IMR-90 (cell line): ENCODE data around the gene SSBP3. TPM values are rescaled to one million over a fixed set of nuclear protein-coding genes. Genes with fewer than 3 reads are reported as not detected.

Experiments used
- ATAC-seq: fragments of 200-7000 bp; cut with Tn5 transposase; 2 replicates; pipeline ENCODE4 v1.9.1; 2020; ENCODE audit warnings: low read depth, mild to moderate bottlenecking, moderate library complexity
- BruUV-seq: library from RNA; stranded (reverse); fragments of 400-500 nt; replicated peaks from 2 replicates; lab custom pipeline; 2021; lab: Mats Ljungman, UMichigan
- CTCF ChIA-PET: fragments of 300-600 bp; formaldehyde crosslinking; extraction: SDS; loops from one replicate; lab custom pipeline; 2021; ENCODE audit warnings: antibody characterized with exemption; lab: Yijun Ruan, JAX
- POLR2A ChIA-PET: fragments of 300-600 bp; sonication (Branson Sonifier 250); formaldehyde crosslinking; loops from one replicate; lab custom pipeline; 2022; ENCODE audit warnings: antibody characterized with exemption; ENCODE audit not compliant: unreplicated experiment; lab: Charles Lee
- DNase-seq: peaks from one replicate; pipeline ENCODE4 v3.0.0; 2013
- H2AFZ ChIP-seq: replicated peaks from 2 replicates; pipeline ENCODE3; 2013; ENCODE audit warnings: low read length, mild to moderate bottlenecking; ENCODE audit not compliant: poor library complexity
- H2AK5ac ChIP-seq: 2 replicates; pipeline ENCODE4 v1.6.1; 2013; ENCODE audit warnings: low read depth, low read length, inconsistent platforms
- H2AK9ac ChIP-seq: replicated peaks from 2 replicates; pipeline ENCODE3; 2013; ENCODE audit warnings: mild to moderate bottlenecking, low read depth, low read length, moderate library complexity; ENCODE audit not compliant: poor library complexity
- H2BK120ac ChIP-seq: 2 replicates; pipeline ENCODE4 v1.6.1; 2013; ENCODE audit warnings: low read depth, low read length, inconsistent platforms
- H2BK15ac ChIP-seq: 3 replicates; pipeline ENCODE4 v1.6.1; 2013; ENCODE audit warnings: low read depth, low read length, inconsistent platforms
- H2BK20ac ChIP-seq: 2 replicates; pipeline ENCODE4 v1.6.1; 2013; ENCODE audit warnings: low read depth, mild to moderate bottlenecking, inconsistent platforms, low read length, moderate library complexity
- H2BK5ac ChIP-seq: 2 replicates; pipeline ENCODE4 v1.6.1; 2013; ENCODE audit warnings: mild to moderate bottlenecking, low read depth, low read length, inconsistent platforms; ENCODE audit not compliant: poor library complexity, severe bottlenecking
- H3K14ac ChIP-seq: replicated peaks from 2 replicates; pipeline ENCODE4 v1.6.1; 2013; ENCODE audit warnings: low read depth, low read length, inconsistent platforms
- H3K18ac ChIP-seq: 2 replicates; pipeline ENCODE4 v1.6.1; 2013; ENCODE audit warnings: low read depth, low read length, control low read depth
- H3K23ac ChIP-seq: 2 replicates; pipeline ENCODE4 v1.6.1; 2013; ENCODE audit warnings: low read depth, low read length, inconsistent platforms
- H3K27ac ChIP-seq: 2 replicates; pipeline ENCODE4 v1.5.1; 2013; ENCODE audit warnings: mild to moderate bottlenecking, control low read depth, low read length; ENCODE audit not compliant: insufficient read depth
- H3K27me3 ChIP-seq: 2 replicates; pipeline ENCODE4 v1.6.1; 2013; ENCODE audit warnings: low read length; ENCODE audit not compliant: control insufficient read depth, insufficient read depth
- H3K36me3 ChIP-seq: 2 replicates; pipeline ENCODE4 v1.6.1; 2013; ENCODE audit warnings: low read length, mixed read lengths; ENCODE audit not compliant: control insufficient read depth, insufficient read depth
- H3K4ac ChIP-seq: 2 replicates; pipeline ENCODE4 v1.6.1; 2013; ENCODE audit warnings: low read depth, low read length, inconsistent platforms
- H3K4me1 ChIP-seq: 2 replicates; pipeline ENCODE4 v1.6.1; 2013; ENCODE audit warnings: low read length, mixed read lengths; ENCODE audit not compliant: control insufficient read depth, insufficient read depth
- H3K4me2 ChIP-seq: 2 replicates; pipeline ENCODE4 v1.6.1; 2013; ENCODE audit warnings: low read depth, mild to moderate bottlenecking, control low read depth, low read length, moderate library complexity
- H3K4me3 ChIP-seq: 2 replicates; pipeline ENCODE4 v1.5.1; 2013; ENCODE audit warnings: low read depth, mild to moderate bottlenecking, control low read depth, low read length, moderate library complexity; ENCODE audit not compliant: insufficient read depth
- H3K56ac ChIP-seq: 2 replicates; pipeline ENCODE4 v1.6.1; 2013; ENCODE audit warnings: low read length, inconsistent platforms; ENCODE audit not compliant: insufficient read depth; ENCODE audit errors: extremely low read depth
- H3K79me1 ChIP-seq, 2 experiments: 2 replicates each; pipeline ENCODE4 v1.6.1; 2013; ENCODE audit warnings: low read length in 2 of 2, inconsistent platforms in 1 of 2, low read depth in 1 of 2
- H3K9ac ChIP-seq: 2 replicates; pipeline ENCODE4 v1.6.1; 2013; ENCODE audit warnings: low read depth, low read length, control low read depth
- H3K9me1 ChIP-seq: 2 replicates; pipeline ENCODE4 v1.6.1; 2013; ENCODE audit warnings: low read length, inconsistent platforms; ENCODE audit not compliant: insufficient read depth
- H3K9me3 ChIP-seq: 2 replicates; pipeline ENCODE4 v1.6.1; 2013; ENCODE audit warnings: low read length; ENCODE audit not compliant: control insufficient read depth, insufficient read depth
- H4K20me1 ChIP-seq: 2 replicates; pipeline ENCODE4 v1.6.1; 2013; ENCODE audit warnings: low read length, inconsistent platforms; ENCODE audit not compliant: insufficient read depth
- H4K5ac ChIP-seq: 2 replicates; pipeline ENCODE4 v1.6.1; 2013; ENCODE audit warnings: mild to moderate bottlenecking, low read depth, low read length, control low read depth
- H4K8ac ChIP-seq, 2 experiments: 2 replicates each; pipeline ENCODE4 v1.6.1; 2013; ENCODE audit warnings: low read depth in 2 of 2, low read length in 2 of 2, control low read depth in 1 of 2, inconsistent platforms in 1 of 2
- H4K91ac ChIP-seq: 2 replicates; pipeline ENCODE4 v1.6.1; 2013; ENCODE audit warnings: low read depth, low read length, inconsistent platforms; ENCODE audit not compliant: insufficient read depth
- BHLHE40 ChIP-seq: fragments of 150-350 bp; IDR thresholded peaks from 2 replicates; pipeline ENCODE4 v1.6.1; 2016; ENCODE audit warnings: mild to moderate bottlenecking, low read depth, low read length
- CEBPB ChIP-seq: IDR thresholded peaks from 2 replicates; pipeline ENCODE4 v1.6.1; 2012; ENCODE audit warnings: low read depth, low read length, improper control_type of control experiment
- CHD1 ChIP-seq: IDR thresholded peaks from 2 replicates; pipeline ENCODE4 v1.6.1; 2012; ENCODE audit warnings: low read depth, low read length, improper control_type of control experiment
- CTCF ChIP-seq: conservative IDR thresholded peaks from 2 replicates; pipeline ENCODE4 v1.5.1; 2012; ENCODE audit warnings: mild to moderate bottlenecking, low read depth, low read length, improper control_type of control experiment
- FOS ChIP-seq: fragments of 150-350 bp; IDR thresholded peaks from 2 replicates; pipeline ENCODE4 v1.6.1; 2016; ENCODE audit warnings: low read depth, low read length
- MAFK ChIP-seq: IDR thresholded peaks from 2 replicates; pipeline ENCODE4 v1.6.1; 2012; ENCODE audit warnings: low read depth, low read length, improper control_type of control experiment
- MAZ ChIP-seq: IDR thresholded peaks from 2 replicates; pipeline ENCODE4 v1.6.1; 2012; ENCODE audit warnings: low read depth, mild to moderate bottlenecking, low read length, improper control_type of control experiment, moderate library complexity, borderline replicate concordance
- MXI1 ChIP-seq: IDR thresholded peaks from 2 replicates; pipeline ENCODE4 v1.6.1; 2012; ENCODE audit warnings: low read depth, mild to moderate bottlenecking, low read length, moderate library complexity, borderline replicate concordance
- NFE2L2 ChIP-seq: fragments of 150-350 bp; IDR thresholded peaks from 2 replicates; pipeline ENCODE4 v1.6.1; 2016; ENCODE audit warnings: low read depth, mild to moderate bottlenecking, low read length
- POLR2A ChIP-seq: IDR thresholded peaks from 2 replicates; pipeline ENCODE4 v1.6.1; 2012; ENCODE audit warnings: mild to moderate bottlenecking, low read depth, low read length
- RAD21 ChIP-seq: IDR thresholded peaks from 2 replicates; pipeline ENCODE4 v1.6.1; 2012; ENCODE audit warnings: low read length, improper control_type of control experiment
- RCOR1 ChIP-seq: IDR thresholded peaks from 2 replicates; pipeline ENCODE4 v1.6.1; 2012; ENCODE audit warnings: mild to moderate bottlenecking, low read length, improper control_type of control experiment; ENCODE audit not compliant: insufficient replicate concordance
- RFX5 ChIP-seq: IDR thresholded peaks from 2 replicates; pipeline ENCODE4 v1.8.0; 2012; ENCODE audit warnings: low read depth, mild to moderate bottlenecking, low read length, moderate library complexity
- SMC3 ChIP-seq: fragments of 150-350 bp; IDR thresholded peaks from 2 replicates; pipeline ENCODE4 v1.6.1; 2016; ENCODE audit warnings: low read depth, mild to moderate bottlenecking, antibody characterized with exemption, low read length, moderate library complexity
- WGBS, 2 experiments: methylation state at CpG; one replicate each; pipeline versions ENCODE4 v1.1.5 to v1.1.7; 2013; ENCODE audit warnings: missing lambda C conversion rate in 2 of 2; ENCODE audit not compliant: insufficient read length in 1 of 2; ENCODE audit errors: extremely low coverage in 2 of 2; 5-methylcytosine and 5-hydroxymethylcytosine counted together
- dilution Hi-C: fragments of 300-500 bp; cut with HindIII; formaldehyde crosslinking; loops from one replicate; pipeline ENCODE4 v1.14.3; 2018; ENCODE audit warnings: low sequenced_read_pairs; ENCODE audit not compliant: unreplicated experiment
- in situ Hi-C: fragments of 300-500 bp; cut with MboI; formaldehyde crosslinking; loops from 3 replicates; pipeline ENCODE4 v1.14.3; 2019; ENCODE audit warnings: low sequenced_read_pairs, inconsistent platforms, mixed read lengths
- intact Hi-C: fragments of 100-400 bp; cut with micrococcal nuclease; formaldehyde crosslinking; loops from 2 replicates; pipeline ENCODE4 v1.10.0; 2022
- polyA plus RNA-seq, 3 experiments: library from polyadenylated mRNA; depleted of rRNA; stranded (reverse); fragments of >200 nt; gene quantifications; 2 replicates each; pipeline ENCODE4 v1.2.3, GENCODE V29; 2012; ENCODE audit warnings: low replicate concordance in 1 of 3
- total RNA-seq: library from RNA; depleted of rRNA; stranded (reverse); fragments of >200 nt; gene quantifications from 2 replicates; pipeline ENCODE4 v1.2.3, GENCODE V29; 2012
- TF ChIP-seq, protein P1 (sequence below): fragments of 150-350 bp; IDR thresholded peaks from 2 replicates; pipeline ENCODE4 v1.6.1; 2017; ENCODE audit warnings: mild to moderate bottlenecking, antibody characterized with exemption, low read length, low read depth
- TF ChIP-seq, protein P2 (sequence below): fragments of 150-350 bp; IDR thresholded peaks from 2 replicates; pipeline ENCODE4 v1.6.1; 2016; ENCODE audit warnings: low read depth, mild to moderate bottlenecking, low read length, moderate library complexity, borderline replicate concordance

Gene SSBP3
- total and polyA plus RNA-seq, 2 of the 4 experiments (the other 2 are of a cell fraction): 10.9 to 39.6 TPM

GRCh38 chr1:54224233-54224632 is 182.0 kb downstream of the SSBP3 start:
- no peak overlapping the region for H2BK120ac ChIP-seq
- H3K79me1 ChIP-seq: peaks cover 0 to 9% of the 10 kb centered on the region in 2 experiments; a peak in 1 of 4 replicates
- no peak overlapping the region for H3K4ac ChIP-seq
- no peak overlapping the region for H2AFZ ChIP-seq
- WGBS, 2 experiments: 100% methylated on average over 2 of the region's 6 CpGs; no CpG with 5 or more reads in 1 of the 2 experiments
- H3K9ac ChIP-seq: no peak overlapping the region
- no peak overlapping the region for H2BK15ac ChIP-seq
- BruUV-seq: no TSS peak
- no peak overlapping the region for H3K4me2 ChIP-seq
- H2BK5ac ChIP-seq: no peak overlapping the region
- H3K9me1 ChIP-seq: peaks cover 23% of the 10 kb centered on the region
- ChIA-PET CTCF (no interaction called here), POLR2A (no interaction called here)
- H2AK9ac ChIP-seq: no peak overlapping the region
- no peak overlapping the region for H4K5ac ChIP-seq
- H3K4me1 ChIP-seq: peaks cover 22% of the 10 kb centered on the region
- in situ Hi-C loops: loop anchor here (25.0 kb wide), 1 partner anchor 362 kb away; no protein-coding TSS in a partner anchor
- dilution Hi-C loops: no loop called here
- no peak for ATAC-seq
- no peak overlapping the region for H4K91ac ChIP-seq
- peaks cover 19% of the 10 kb centered on the region for H4K20me1 ChIP-seq
- no peak overlapping the region for H2BK20ac ChIP-seq
- no peak overlapping the region for H3K14ac ChIP-seq
- H4K8ac ChIP-seq: no peak overlapping the region
- H3K23ac ChIP-seq: no peak overlapping the region
- H3K56ac ChIP-seq: no peak overlapping the region
- no peaks in the 10 kb centered on the region for H3K9me3 ChIP-seq
- H3K18ac ChIP-seq: no peak overlapping the region
- H3K27ac ChIP-seq: no peak overlapping the region
- intact Hi-C loops: loop anchor here (10.0 kb wide), 1 partner anchor 181 kb away; the partner anchor contains the start of gene SSBP3
- DNase-seq: no peak
- H2AK5ac ChIP-seq: no peak overlapping the region
- H3K27me3 ChIP-seq: no peaks in the 10 kb centered on the region
- no peak overlapping the region for H3K4me3 ChIP-seq
- no peak for TF ChIP-seq CHD1
- no peak for TF ChIP-seq SMC3
- TF ChIP-seq NFE2L2: no peak
- TF ChIP-seq, protein P1, sequence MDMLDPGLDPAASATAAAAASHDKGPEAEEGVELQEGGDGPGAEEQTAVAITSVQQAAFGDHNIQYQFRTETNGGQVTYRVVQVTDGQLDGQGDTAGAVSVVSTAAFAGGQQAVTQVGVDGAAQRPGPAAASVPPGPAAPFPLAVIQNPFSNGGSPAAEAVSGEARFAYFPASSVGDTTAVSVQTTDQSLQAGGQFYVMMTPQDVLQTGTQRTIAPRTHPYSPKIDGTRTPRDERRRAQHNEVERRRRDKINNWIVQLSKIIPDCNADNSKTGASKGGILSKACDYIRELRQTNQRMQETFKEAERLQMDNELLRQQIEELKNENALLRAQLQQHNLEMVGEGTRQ: no peak
- no peak for TF ChIP-seq RAD21
- TF ChIP-seq, protein P2, sequence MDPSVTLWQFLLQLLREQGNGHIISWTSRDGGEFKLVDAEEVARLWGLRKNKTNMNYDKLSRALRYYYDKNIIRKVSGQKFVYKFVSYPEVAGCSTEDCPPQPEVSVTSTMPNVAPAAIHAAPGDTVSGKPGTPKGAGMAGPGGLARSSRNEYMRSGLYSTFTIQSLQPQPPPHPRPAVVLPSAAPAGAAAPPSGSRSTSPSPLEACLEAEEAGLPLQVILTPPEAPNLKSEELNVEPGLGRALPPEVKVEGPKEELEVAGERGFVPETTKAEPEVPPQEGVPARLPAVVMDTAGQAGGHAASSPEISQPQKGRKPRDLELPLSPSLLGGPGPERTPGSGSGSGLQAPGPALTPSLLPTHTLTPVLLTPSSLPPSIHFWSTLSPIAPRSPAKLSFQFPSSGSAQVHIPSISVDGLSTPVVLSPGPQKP: no peak
- no peak for TF ChIP-seq MXI1
- TF ChIP-seq FOS: no peak
- no peak for TF ChIP-seq BHLHE40
- TF ChIP-seq MAZ: no peak
- TF ChIP-seq POLR2A: no peak
- no peak for TF ChIP-seq CTCF
- no peak for TF ChIP-seq CEBPB
- TF ChIP-seq RFX5: no peak
- TF ChIP-seq MAFK: no peak
- no peak for TF ChIP-seq RCOR1
- H3K36me3 ChIP-seq: peaks cover 19% of the 10 kb centered on the region; the same call in 1 of the 2 replicates
